Activated T-cell treated with anti-CD3 and anti-CD28 coated beads, Interleukin-2, amount 50 U/mL, for 1 hour (primary cell): ENCODE measurements around the gene HOMER3.

Experiments
- DNase-seq: peaks from one replicate; pipeline ENCODE4 v3.0.0-alpha.2; 2020

HOMER3 gene

GRCh38 chr19:18940769-18941627 is at the start of gene HOMER3:
Gene HOMER3 (minus strand): TSS chr19:18941217. CDS start chr19:18938982, 2,235 bp downstream.
- peak; percentile 80 for DNase-seq

- no peak for DNase-seq
These were observed 49.2 kb upstream of the HOMER3 start for GRCh38 chr19:18990128-18990708.

DNA sequence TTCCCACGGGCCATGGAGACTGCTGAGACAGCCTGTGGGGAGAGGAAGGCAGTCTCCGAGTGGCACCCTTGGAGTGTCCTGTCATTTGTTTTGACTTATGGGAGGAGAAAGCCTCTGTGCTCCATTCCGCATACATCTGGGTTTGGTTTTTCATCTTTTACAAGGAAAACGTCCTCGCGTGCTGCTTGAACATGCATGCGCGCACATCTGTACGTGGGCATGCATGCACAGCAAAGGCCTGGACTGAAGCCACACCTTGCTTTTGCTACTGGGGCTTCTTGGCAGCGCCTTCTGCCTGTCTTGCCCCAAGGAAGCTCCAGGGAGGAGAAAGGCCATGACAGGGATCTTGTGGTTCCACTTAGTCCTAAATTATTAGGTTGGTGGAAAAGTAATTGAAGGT is 48.3 kb upstream of the HOMER3 start:
- no peak for DNase-seq

- DNase-seq: no peak
These were observed 46.4 kb upstream of the HOMER3 start for GRCh38 chr19:18987456-18987855.

GRCh38 chr19:18985257-18985656 is 44.2 kb upstream of the HOMER3 start:
- no peak for DNase-seq

DNA sequence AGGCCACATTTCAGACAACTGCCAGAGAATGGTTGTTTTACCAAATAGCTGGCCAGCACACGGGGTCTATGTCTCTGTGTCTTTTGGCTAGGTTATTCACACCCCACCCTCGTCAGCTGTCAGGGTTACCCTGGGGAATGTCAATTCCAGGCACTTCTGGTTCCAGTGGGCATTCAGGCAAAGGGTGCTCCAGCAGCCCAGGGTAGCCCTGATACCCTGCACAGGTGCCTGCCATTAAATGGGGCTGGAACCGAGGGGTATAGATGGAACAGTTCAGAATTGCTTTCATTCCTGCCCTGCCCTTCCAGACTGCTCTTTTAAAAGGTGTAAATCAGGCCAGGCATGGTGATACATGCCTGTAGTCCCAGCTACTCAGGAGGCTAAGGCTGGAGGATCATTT is 43.2 kb upstream of the HOMER3 start:
- no peak for DNase-seq

- DNase-seq: no peak
These were observed 41.7 kb upstream of the HOMER3 start for GRCh38 chr19:18982669-18983068.

GRCh38 chr19:18980432-18981020 is 39.5 kb upstream of the HOMER3 start:
- no peak for DNase-seq

GRCh38 chr19:18978616-18979015 is 37.6 kb upstream of the HOMER3 start:
- no peak for DNase-seq

DNA sequence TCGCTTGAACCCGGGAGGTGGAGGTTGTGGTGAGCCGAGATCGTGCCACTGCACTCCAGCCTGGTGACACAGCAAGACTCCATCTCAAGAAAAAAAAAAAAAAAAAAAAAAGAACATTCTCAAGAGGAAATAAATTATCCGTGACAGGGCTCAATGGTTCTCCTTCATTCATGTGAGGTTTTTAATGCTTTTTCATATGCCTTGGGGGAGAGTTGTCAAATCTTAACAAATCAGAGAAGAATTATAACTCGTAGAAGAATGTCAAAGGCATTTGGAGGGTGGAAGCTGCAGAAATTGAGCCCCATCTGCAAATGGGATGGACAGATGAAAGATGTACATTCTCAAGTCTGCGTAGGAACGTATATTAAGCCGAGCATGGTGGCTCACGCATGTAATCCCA is 34.9 kb upstream of the HOMER3 start:
- DNase-seq: no peak

GRCh38 chr19:18975011-18975410 is 34.0 kb upstream of the HOMER3 start:
- DNase-seq: no peak

- DNase-seq: no peak
These were observed 31.8 kb upstream of the HOMER3 start for GRCh38 chr19:18972851-18973250.

DNA sequence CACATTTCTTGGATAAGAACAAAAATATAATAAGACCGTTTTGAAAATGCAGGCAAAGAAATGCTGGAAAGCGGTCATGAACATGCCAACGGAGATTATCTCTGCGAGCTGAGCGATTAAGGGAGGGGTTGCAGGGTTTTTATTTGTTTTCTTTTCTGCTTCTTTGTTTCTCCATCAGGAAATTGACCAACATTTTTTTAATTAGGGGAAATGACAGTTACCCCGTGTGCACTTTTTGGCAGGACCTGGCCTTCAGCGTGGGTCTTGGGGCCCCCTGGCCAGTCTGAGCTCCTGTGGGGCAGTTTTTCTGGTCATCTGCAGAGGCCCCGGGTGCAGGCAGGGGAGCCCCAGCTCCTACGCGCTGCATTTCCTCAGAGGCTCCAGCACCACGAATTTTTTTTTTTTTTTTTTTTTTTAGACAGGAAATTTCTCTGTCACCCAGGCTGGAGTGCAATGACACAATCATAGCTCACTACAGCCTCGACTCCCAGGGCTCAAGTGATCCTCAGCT is 31.3 kb upstream of the HOMER3 start:
- no peak for DNase-seq

GRCh38 chr19:18969931-18970659 is 29.1 kb upstream of the HOMER3 start:
- DNase-seq: no peak

DNA sequence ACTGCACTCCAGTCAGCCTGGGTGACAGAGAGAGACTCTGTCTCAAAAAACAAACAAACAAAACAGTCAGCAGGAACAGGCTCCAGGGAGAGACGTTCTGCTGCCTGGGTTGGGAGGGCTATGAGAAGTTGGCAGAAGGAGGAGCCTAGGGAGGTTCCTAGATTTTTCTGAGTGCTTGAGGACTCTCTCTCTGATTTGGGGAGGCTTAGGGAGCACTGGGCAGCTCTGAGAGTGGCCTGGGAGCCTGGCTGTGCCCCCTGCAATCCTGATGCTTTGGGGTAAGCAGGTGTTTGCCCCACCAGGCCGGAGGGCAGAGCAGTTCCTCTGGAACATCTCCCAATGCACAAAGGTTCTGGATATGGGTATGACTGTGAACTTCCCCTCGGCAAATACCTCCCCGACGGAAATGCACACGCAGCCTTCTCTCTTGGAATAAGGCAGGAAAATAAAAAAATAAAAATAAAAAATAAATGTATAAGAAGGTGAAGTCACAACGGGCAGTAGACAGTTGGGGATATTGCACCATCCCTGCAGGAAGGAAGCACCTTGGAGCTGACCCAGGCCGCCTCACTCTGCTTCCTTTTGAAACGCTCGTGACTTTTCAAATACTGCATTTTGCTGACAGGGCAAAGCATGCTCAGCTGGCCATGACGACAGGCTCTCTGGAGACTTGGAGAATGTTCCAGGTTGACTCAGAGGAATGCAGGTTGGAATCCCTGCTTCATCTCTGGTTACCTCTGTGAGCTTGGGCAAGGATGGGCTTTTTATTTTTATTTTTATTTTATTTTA is 26.5 kb upstream of the HOMER3 start:
- no peak for DNase-seq

DNA sequence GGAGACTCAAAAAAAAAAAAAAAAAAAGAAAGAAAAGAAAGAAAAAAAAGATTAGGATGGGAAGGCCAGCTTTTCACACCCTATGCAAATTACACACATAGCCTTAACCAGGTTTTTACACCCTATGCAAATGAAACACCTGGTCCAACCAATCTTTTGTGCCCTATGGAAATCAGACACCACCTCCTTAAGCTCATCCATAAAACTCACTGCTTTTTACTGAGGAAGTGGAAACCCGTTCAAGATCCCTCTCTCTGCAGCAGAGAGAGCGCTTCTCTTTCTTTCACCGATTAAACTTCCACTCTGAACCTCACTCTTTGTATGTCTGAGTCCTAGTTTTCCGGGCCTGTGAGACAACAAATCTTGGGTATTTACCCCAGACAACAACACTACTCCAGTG is 25.3 kb upstream of the HOMER3 start:
- DNase-seq: no peak

- no peak for DNase-seq
These were observed 23.1 kb upstream of the HOMER3 start for GRCh38 chr19:18964121-18964520.

DNA sequence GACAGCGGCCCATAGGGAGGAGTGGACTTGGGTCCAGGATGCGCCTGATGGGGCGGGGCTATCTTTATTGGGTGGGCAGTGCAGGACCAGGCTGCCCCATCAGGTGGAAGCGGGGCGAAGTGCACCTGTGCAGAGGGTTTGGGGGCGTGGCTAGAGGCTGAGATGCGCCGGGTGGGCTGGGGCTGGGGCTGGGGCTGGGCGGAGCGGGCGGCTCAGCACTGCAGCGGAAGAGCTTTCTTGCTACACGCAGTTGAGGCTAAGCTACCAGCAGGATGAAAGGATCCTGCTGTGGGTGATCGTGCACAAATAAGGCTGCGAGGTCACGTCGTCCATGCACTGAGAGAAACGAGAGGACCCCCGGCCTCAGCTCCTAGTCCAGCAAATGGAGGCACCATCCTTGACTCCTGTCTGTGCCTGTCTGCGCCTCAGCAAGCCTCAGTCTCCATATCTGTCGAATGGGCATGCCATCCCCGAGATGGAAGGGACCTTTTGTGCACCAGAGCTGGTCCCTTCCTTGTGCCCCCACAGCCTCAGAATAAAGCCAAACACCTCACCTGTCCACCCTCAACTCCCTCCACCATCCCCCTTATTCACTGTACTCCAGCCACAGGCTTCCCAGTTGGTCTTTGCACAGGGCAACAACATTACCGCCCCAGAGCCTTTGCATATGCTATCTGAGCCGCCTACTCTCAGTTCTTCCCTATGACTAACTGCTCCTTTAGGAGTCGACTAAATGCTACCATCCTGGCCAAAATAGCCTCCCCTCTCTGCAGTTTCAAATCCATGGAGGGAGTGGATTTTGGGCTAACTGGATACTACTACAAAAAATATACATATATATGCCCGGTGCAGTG is 21.0 kb upstream of the HOMER3 start:
- DNase-seq: no peak

DNA sequence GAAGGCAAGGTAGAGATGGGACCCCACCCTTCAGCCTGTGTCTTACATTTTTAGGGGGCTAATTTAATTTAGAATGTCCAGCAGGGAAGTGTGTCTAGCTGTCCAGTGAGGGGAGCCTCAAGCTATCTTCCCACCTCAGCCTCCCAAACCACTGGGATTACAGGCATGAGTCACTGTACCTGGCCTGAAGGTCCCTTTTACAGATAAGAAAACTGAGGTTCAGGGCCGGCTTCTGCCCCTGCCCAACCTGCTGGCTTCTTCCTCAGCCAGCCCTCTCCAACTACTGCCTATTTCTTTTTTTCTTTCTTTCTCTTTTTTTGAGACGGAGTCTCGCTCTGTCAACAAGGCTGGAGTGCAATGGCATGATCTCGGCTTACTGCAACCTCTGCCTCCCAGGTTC is 19.4 kb upstream of the HOMER3 start:
- DNase-seq: no peak

DNA sequence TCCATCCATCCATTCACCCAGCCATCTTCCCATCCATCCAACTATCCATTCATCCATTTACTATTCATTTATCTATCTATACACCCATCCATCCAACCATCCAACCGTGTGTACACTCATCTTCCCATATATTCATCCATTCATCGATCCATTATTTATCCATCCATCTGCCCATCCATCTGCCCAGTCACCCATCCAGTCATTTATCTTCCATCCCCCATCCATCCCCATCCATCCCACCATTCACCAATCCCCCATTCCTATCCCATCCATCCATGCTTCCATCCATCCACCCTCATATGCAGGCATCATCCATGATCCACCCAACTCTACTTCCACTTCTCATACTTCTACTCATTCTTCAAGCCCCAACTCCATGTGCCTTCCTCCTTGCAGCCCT is 14.0 kb upstream of the HOMER3 start:
- no peak for DNase-seq

- no peak for DNase-seq
These were observed 13.1 kb upstream of the HOMER3 start for GRCh38 chr19:18954094-18954493.
